ENCODE data around the gene SUCLG1.

Gene SUCLG1

GRCh38 chr2:84393829-84394228 lies 65.3 kb downstream of the SUCLG1 start:
- Histone ChIP-seq H3K36me3 (ENCODE audit: insufficient read depth, insufficient read length, low read length) (no peaks in the 10 kb centered on the region), H3K27me3 (ENCODE audit: insufficient read depth, insufficient read length) (no peaks in the 10 kb centered on the region), H3K9me3 (ENCODE audit: insufficient read depth, low read length) (no peaks in the 10 kb centered on the region), H3K4me3 (ENCODE audit: insufficient read length, low read depth) (no peak overlapping the region), H3K4me1 (ENCODE audit: insufficient read depth, insufficient read length) (no peaks in the 10 kb centered on the region), H3K9ac (ENCODE audit: insufficient read length, low read depth) (no peak overlapping the region)
- no peak for TF ChIP-seq SUZ12 (IDR thresholded peaks at IDR 0.05; ENCODE audit: extremely low read depth, insufficient read depth, insufficient read length)
- no peak for TF ChIP-seq ZNF274 (IDR thresholded peaks at IDR 0.05; ENCODE audit: low read depth, low read length)
- no peak for TF ChIP-seq YY1 (IDR thresholded peaks at IDR 0.05; ENCODE audit: insufficient read depth, insufficient read length)
- no peak for DNase-seq (ENCODE audit: low read depth, low spot score)

GRCh38 chr2:84389794-84390193 lies 69.3 kb downstream of the SUCLG1 start:
- Histone ChIP-seq H3K36me3 (ENCODE audit: insufficient read depth, insufficient read length, low read length) (no peaks in the 10 kb centered on the region), H3K9me3 (ENCODE audit: insufficient read depth, low read length) (no peaks in the 10 kb centered on the region), H3K9ac (ENCODE audit: insufficient read length, low read depth) (no peak overlapping the region), H3K4me1 (ENCODE audit: insufficient read depth, insufficient read length) (no peaks in the 10 kb centered on the region), H3K27me3 (ENCODE audit: insufficient read depth, insufficient read length) (no peaks in the 10 kb centered on the region), H3K4me3 (ENCODE audit: insufficient read length, low read depth) (no peak overlapping the region)
- DNase-seq (ENCODE audit: low read depth, low spot score) = no peak
- no peak for TF ChIP-seq SUZ12 (IDR thresholded peaks at IDR 0.05; ENCODE audit: extremely low read depth, insufficient read depth, insufficient read length)
- no peak for TF ChIP-seq YY1 (IDR thresholded peaks at IDR 0.05; ENCODE audit: insufficient read depth, insufficient read length)
- no peak for TF ChIP-seq ZNF274 (IDR thresholded peaks at IDR 0.05; ENCODE audit: low read depth, low read length)

GRCh38 chr2:84388921-84389490 lies 70.1 kb downstream of the SUCLG1 start:
- no peak for DNase-seq (ENCODE audit: low read depth, low spot score)

GRCh38 chr2:84388133-84388532 lies 70.9 kb downstream of the SUCLG1 start:
- H3K36me3 ChIP-seq (ENCODE audit: insufficient read depth, insufficient read length, low read length) = no peaks in the 10 kb centered on the region
- H3K9me3 ChIP-seq (ENCODE audit: insufficient read depth, low read length) = no peaks in the 10 kb centered on the region
- H3K4me3 ChIP-seq (ENCODE audit: insufficient read length, low read depth) = no peak overlapping the region
- H3K9ac ChIP-seq (ENCODE audit: insufficient read length, low read depth) = no peak overlapping the region
- DNase-seq (ENCODE audit: low read depth, low spot score) = no peak
- no peaks in the 10 kb centered on the region for H3K27me3 ChIP-seq (ENCODE audit: insufficient read depth, insufficient read length)
- no peaks in the 10 kb centered on the region for H3K4me1 ChIP-seq (ENCODE audit: insufficient read depth, insufficient read length)
- TF ChIP-seq ZNF274 (IDR thresholded peaks at IDR 0.05; ENCODE audit: low read depth, low read length) = no peak

More at GRCh38 chr2:84388921-84389490, 70.1 kb downstream of the SUCLG1 start:
- TF ChIP-seq YY1 (IDR thresholded peaks at IDR 0.05; ENCODE audit: insufficient read depth, insufficient read length) (no peak), SUZ12 (IDR thresholded peaks at IDR 0.05; ENCODE audit: extremely low read depth, insufficient read depth, insufficient read length) (no peak), ZNF274 (IDR thresholded peaks at IDR 0.05; ENCODE audit: low read depth, low read length) (no peak)
- H3K4me1 ChIP-seq (ENCODE audit: insufficient read depth, insufficient read length) = no peaks in the 10 kb centered on the region
- H3K27me3 ChIP-seq (ENCODE audit: insufficient read depth, insufficient read length) = no peaks in the 10 kb centered on the region
- no peak overlapping the region for H3K9ac ChIP-seq (ENCODE audit: insufficient read length, low read depth)
- H3K9me3 ChIP-seq (ENCODE audit: insufficient read depth, low read length) = no peaks in the 10 kb centered on the region
- H3K36me3 ChIP-seq (ENCODE audit: insufficient read depth, insufficient read length, low read length) = no peaks in the 10 kb centered on the region
- H3K4me3 ChIP-seq (ENCODE audit: insufficient read length, low read depth) = no peak overlapping the region

DNA sequence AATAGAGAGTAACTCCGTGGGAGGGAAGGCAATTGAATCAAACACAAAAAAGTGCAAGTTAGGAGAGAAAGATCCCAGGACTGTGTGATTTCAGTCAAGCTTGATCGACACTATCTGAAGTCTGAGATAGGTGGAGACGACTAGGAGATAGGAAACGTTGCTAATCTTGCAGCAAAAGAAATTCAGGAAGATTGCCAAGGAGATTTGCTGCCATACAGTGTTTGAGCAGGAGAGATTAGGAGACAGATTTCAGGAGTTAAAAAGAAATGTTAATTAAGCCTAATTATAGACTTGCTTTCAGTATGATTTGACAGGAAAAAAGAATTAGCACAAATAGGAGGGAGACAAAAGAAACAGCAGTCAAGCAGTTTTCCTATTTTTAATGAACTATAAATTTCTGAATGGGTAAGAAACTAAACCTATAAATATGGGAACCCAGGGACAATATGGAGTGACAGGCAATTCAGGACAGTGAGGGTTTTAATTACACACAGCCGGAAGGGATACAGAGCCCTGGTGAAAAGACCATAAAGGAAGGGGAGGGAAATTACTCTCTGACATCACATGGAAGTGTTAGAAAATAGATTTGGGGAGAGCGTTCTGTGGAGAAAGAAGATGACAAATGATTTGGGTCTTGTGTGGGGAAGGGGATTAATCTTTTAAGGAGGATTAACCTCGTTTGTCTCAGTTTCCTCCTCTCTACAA lies 72.6 kb downstream of the SUCLG1 start:
- H3K36me3 ChIP-seq (ENCODE audit: insufficient read depth, insufficient read length, low read length) = no peaks in the 10 kb centered on the region
- H3K4me3 ChIP-seq (ENCODE audit: insufficient read length, low read depth) = no peak overlapping the region
- TF ChIP-seq ZNF274 (IDR thresholded peaks at IDR 0.05; ENCODE audit: low read depth, low read length) (no peak), SUZ12 (IDR thresholded peaks at IDR 0.05; ENCODE audit: extremely low read depth, insufficient read depth, insufficient read length) (no peak), YY1 (IDR thresholded peaks at IDR 0.05; ENCODE audit: insufficient read depth, insufficient read length) (no peak)
- no peaks in the 10 kb centered on the region for H3K9me3 ChIP-seq (ENCODE audit: insufficient read depth, low read length)
- H3K9ac ChIP-seq (ENCODE audit: insufficient read length, low read depth) = no peak overlapping the region
- no peak for DNase-seq (ENCODE audit: low read depth, low spot score)
- H3K27me3 ChIP-seq (ENCODE audit: insufficient read depth, insufficient read length) = no peaks in the 10 kb centered on the region
- no peaks in the 10 kb centered on the region for H3K4me1 ChIP-seq (ENCODE audit: insufficient read depth, insufficient read length)

DNA sequence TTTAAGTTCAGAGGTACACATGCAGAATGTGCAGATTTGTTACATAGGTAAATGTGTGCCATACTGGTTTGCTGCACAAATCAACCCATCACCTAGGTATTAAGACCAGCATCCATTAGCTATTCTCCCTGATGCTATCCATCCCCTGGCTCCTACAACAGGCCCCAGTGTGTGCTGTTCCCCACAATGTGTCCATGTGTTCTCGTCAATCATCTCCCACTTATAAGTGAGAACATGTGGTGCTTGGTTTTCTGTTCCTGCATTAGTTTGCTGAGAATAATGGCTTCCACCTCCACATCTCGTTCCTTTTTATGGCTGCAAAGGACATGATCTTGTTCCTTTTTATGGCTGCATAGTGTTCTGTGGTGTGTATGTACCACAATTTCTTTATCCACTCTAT lies 75.8 kb downstream of the SUCLG1 start:
- TF ChIP-seq YY1 (IDR thresholded peaks at IDR 0.05; ENCODE audit: insufficient read depth, insufficient read length) (no peak), ZNF274 (IDR thresholded peaks at IDR 0.05; ENCODE audit: low read depth, low read length) (no peak), SUZ12 (IDR thresholded peaks at IDR 0.05; ENCODE audit: extremely low read depth, insufficient read depth, insufficient read length) (no peak)
- no peak for DNase-seq (ENCODE audit: low read depth, low spot score)
- no peaks in the 10 kb centered on the region for H3K9me3 ChIP-seq (ENCODE audit: insufficient read depth, low read length)
- H3K27me3 ChIP-seq (ENCODE audit: insufficient read depth, insufficient read length) = no peaks in the 10 kb centered on the region
- H3K4me3 ChIP-seq (ENCODE audit: insufficient read length, low read depth) = no peak overlapping the region
- no peaks in the 10 kb centered on the region for H3K4me1 ChIP-seq (ENCODE audit: insufficient read depth, insufficient read length)
- H3K36me3 ChIP-seq (ENCODE audit: insufficient read depth, insufficient read length, low read length) = no peaks in the 10 kb centered on the region
- H3K9ac ChIP-seq (ENCODE audit: insufficient read length, low read depth) = no peak overlapping the region

DNA sequence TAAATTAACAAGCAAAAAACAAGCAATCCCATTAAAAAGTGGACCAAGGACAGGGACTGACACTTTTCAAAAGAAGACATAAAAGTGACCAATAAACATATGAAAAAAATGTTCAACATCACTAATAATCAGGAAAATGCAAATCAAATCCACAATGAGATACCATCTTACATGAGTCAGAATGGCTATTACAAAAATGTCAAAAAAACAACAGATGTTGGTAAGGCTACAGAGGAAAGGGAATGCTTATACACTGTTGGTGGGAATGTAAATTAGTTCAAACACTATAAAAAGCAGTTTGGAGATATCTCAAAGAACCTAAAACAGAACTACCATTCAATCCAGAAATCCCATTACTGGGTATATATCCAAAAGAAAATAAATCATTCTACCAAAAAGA lies 78.2 kb downstream of the SUCLG1 start:
- Histone ChIP-seq H3K9ac (ENCODE audit: insufficient read length, low read depth) (no peak overlapping the region), H3K4me3 (ENCODE audit: insufficient read length, low read depth) (no peak overlapping the region)
- TF ChIP-seq ZNF274 (IDR thresholded peaks at IDR 0.05; ENCODE audit: low read depth, low read length) = no peak

More for the DNA sequence above, 78.2 kb downstream of the SUCLG1 start:
- Histone ChIP-seq H3K9me3 (ENCODE audit: insufficient read depth, low read length) (no peaks in the 10 kb centered on the region), H3K4me1 (ENCODE audit: insufficient read depth, insufficient read length) (no peaks in the 10 kb centered on the region), H3K36me3 (ENCODE audit: insufficient read depth, insufficient read length, low read length) (no peaks in the 10 kb centered on the region), H3K27me3 (ENCODE audit: insufficient read depth, insufficient read length) (no peaks in the 10 kb centered on the region)
- DNase-seq (ENCODE audit: low read depth, low spot score) = no peak

All from NT2/D1 (cell line).